Glomerular visceral epithelial cell (primary cell): ENCODE data around the gene SCTR.

Source experiments
- DNase-seq: peaks from one replicate; pipeline ENCODE4 v3.0.0-alpha.2; 2016; ENCODE audit errors: extremely low spot score

SCTR gene

GRCh38 chr2:119446037-119446436, 78.2 kb downstream of the SCTR start:
- no peak for DNase-seq

GRCh38 chr2:119442850-119443249, 81.4 kb downstream of the SCTR start:
- no peak for DNase-seq

GRCh38 chr2:119442226-119442619, 82.1 kb downstream of the SCTR start:
- no peak for DNase-seq

- no peak for DNase-seq
Observed at GRCh38 chr2:119441376-119442225, 82.7 kb downstream of the SCTR start.

- DNase-seq, result no peak
Observed at GRCh38 chr2:119440873-119441272, 83.4 kb downstream of the SCTR start.

- no peak for DNase-seq
Observed at GRCh38 chr2:119440501-119440870, 83.8 kb downstream of the SCTR start.

GRCh38 chr2:119439574-119440500, 84.4 kb downstream of the SCTR start:
- no peak for DNase-seq

- no peak for DNase-seq
Observed at GRCh38 chr2:119438726-119439284, 85.5 kb downstream of the SCTR start.

- DNase-seq, result no peak
Observed at GRCh38 chr2:119438128-119438656, 86.1 kb downstream of the SCTR start.

- no peak for DNase-seq
Observed at GRCh38 chr2:119436993-119437772, 87.1 kb downstream of the SCTR start.

- no peak for DNase-seq
Observed at GRCh38 chr2:119435953-119436297, 88.4 kb downstream of the SCTR start.

GRCh38 chr2:119435081-119435952, 89.0 kb downstream of the SCTR start:
- no peak for DNase-seq

GRCh38 chr2:119434664-119435063, 89.6 kb downstream of the SCTR start:
- DNase-seq, result no peak

- DNase-seq, result no peak
Observed at GRCh38 chr2:119433636-119434327, 90.5 kb downstream of the SCTR start.

- no peak for DNase-seq
Observed at GRCh38 chr2:119432851-119433522, 91.3 kb downstream of the SCTR start.

- DNase-seq, result peak; percentile 59
Observed at GRCh38 chr2:119431976-119432850, 92.1 kb downstream of the SCTR start.

GRCh38 chr2:119431155-119431975, 92.9 kb downstream of the SCTR start, which contains the start of gene TMEM37:
TMEM37 (plus strand) TSS chr2:119431854; CDS start chr2:119431904, 50 bp downstream.
- peak; percentile 84 for DNase-seq
